ENCODE results near the gene ASIC1.

- TF ChIP-seq POLR2A (IDR thresholded peaks at IDR 0.05; ENCODE audit: low read length) = no peak
- TF ChIP-seq GATA1 (IDR thresholded peaks at IDR 0.05; ENCODE audit: low read depth, low read length) = no peak
These were observed 43.8 kb upstream of the ASIC1 start for GRCh38 chr12:50013361-50014147.
